Measurements from ENCODE around the gene NR2F2.

- TF ChIP-seq CTCF (IDR thresholded peaks at IDR 0.05; ENCODE audit: low read length) = no peak
- no peak for TF ChIP-seq EZH2 (optimal IDR thresholded peaks at IDR 0.05; ENCODE audit: low read depth, low read length)
- no peak for TF ChIP-seq EZH2phosphoT487 (IDR thresholded peaks at IDR 0.05; ENCODE audit: low read length)
Observed at GRCh38 chr15:96358001-96358801, 27.7 kb downstream of the NR2F2 start.

Measured in MM.1S (cell line).